GM18508 (cell line): ENCODE results near the gene SUDS3.
"Not testable (repeated sequence)": the region's sequence is repeated elsewhere in the genome, so short reads cannot be mapped to it uniquely, and the experiment has no call there.

Experiments
- ATAC-seq: cut with Tn5 transposase; IDR thresholded peaks from one replicate; pipeline ENCODE4 v1.9.1; 2021; ENCODE audit warnings: moderate number of reproducible peaks; ENCODE audit not compliant: insufficient read depth, unreplicated experiment

Gene SUDS3

DNA sequence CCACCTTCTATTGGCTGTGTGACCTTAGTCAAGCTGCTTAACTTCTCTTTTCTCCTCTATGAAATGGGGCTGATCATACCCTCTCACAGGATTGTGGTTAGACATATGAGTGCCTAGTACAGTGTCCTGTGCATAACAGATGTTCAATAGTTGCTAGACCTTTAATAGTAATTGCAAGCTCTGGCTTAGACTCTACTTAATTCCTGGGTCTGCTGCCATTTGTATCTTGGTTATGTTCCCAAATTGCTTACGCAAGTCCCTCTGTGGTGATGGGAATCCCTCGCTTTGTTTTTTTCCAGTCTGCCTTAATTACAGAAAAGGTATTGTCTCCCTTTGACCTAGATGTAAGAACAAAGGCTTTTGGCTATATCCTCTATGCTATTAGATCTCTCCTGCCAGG is 15.1 kb downstream of the SUDS3 start:
- ATAC-seq = no peak

DNA sequence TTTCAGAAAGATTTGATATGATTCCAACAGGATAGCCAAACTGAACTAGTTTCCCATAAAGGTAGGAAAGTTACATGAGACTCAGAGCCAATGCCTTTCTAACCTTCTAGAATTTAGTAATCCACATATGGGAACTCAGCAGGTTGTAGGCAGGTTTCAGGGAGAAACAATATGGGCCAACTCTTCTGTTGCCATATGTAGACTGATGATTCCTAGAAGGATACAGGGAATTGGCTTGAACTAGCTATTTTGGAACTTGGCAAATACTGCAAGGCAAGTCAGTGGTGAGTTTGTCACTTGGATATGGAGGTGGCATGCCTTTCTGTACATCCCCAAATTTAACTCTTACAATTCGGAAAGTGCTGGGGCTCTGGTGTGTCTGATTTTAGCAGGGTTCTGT is 15.5 kb downstream of the SUDS3 start:
- ATAC-seq = no peak

DNA sequence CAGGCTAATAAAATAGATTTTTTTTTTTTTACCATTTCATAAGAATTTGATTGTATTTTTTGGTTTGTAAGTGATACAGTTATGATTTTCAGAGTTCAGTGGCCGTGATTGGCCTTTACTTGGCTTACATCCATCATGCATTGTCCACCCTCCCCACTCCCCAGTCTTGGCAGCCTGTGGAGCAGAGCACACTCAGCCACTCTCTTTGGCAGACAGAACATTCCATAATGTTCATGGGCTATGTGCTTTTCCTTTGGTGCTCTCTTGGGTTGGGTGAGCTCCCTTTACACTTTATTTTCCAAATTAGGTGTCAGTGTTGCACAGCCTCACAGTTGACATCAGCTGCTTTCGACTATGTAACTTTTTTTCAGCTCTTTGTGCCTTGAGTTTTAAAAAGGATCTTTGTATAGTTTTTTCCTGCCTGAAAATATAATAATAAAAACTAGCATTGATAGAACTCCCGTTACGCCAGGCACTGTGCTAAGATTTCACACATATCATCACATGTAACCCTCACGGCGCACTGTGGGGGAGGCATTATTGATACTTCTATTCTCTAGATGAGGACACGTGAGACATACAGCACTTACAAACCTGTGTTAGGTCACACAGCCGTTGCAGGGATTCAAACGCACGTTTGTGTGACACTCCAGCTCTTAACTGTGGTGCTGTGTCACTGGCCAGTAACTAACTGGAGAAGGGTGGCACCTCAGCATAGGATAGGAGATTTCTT is 21.5 kb downstream of the SUDS3 start:
- ATAC-seq = no peak

DNA sequence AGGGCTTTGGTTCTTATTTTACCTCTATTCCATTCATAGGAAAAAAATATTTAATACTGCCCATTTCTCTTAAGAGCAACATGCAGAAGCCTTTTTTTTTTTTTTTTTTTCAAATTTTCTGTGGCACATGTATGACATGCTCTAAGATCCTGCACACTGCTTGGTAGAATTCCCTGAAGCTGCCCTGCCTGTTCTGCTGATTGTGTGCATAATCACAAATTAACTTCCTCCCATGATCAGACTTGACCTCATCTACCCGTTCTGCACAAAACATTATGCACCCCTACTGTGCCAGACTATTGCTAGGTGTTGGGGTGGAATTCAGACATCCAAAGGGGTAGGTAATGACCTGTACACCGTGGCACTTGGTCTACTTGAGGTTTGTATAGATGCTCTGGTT is 22.2 kb downstream of the SUDS3 start:
- ATAC-seq = no peak

DNA sequence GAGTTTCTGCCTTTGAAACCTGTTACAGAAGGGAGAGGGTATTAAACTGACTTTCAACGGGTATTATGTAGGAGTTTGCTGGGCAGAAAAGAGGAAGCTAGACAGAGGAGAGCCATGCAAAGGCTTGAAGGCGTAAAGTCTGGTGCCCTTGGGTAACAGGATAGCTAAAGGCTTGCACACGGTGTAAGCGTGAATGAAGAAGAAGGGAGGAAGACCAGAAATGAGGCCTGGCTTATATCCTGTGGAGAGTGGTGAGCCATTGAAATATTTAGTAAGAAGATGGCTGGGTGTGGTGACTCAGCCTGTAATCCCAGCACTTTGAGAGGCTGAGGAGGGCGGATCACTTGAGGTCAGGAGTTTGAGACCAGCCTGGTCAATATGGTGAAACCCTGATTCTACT is 22.6 kb downstream of the SUDS3 start:
- ATAC-seq = no peak

DNA sequence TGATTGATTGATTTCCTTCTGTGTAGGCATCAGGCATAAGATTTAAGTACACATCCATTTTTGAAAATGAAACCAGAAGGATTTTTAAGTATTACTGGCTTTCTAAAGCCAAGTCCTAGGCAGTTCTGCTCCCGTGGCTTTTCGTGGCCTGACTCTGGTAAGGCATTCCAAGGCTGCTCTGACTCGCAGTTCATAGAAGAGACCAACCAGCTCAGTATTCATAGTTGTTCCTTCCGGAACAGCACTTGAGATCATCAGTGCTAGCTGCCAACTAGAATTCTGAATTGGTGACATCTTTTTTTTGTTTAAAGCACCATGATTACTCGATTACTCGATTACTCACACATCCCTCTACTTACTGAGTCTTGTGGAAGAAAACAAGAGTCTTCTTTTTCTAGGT is 25.9 kb downstream of the SUDS3 start:
- no peak for ATAC-seq

DNA sequence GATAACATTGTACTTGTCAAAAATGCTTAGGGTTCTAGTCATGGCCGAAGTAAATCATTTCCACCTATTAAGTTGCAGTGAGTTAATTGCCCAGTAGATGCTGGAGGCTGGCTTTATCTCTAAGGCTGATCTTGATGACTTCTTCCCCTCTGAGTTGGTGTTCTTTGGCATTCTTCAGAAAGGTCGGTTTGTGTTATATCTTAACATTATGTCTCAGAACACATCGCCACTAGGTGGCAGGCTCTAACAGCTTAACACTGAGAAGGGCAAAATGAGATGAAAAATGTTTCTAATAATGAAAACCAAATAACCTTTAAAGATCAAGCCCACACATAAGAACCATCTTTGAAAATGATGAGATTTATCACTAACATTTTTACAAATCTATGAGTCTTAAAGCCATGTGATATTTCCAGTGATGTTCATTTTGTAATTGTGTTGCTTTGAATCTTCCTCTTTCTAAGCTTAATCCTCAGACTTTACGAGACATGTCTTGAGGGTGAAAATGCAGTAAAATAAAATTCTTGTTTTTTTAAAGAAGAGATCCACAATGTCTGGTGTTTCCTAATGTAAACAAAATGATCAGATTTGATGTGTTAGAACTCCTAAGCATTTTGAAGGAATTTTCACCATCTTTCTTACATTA is 28.6 kb downstream of the SUDS3 start:
- ATAC-seq = no peak

DNA sequence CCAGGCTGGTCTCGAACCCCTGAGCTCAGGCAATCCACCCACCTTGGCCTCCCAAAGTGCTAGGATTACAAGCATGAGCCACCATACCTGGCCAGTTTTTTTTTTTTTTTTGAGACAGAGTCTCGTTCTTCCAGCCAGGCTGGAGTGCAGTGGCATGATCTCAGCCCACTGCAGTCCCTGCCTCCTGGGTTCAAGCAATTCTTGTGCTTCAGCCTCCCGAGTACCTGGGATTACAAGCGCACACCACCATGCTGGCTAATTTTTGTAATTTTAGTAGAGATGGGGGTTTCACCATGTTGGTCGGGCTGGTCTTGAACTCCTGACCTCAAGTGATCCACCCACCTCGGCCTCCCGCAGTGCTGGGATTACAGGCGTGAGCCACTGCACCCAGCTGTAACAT is 31.9 kb downstream of the SUDS3 start:
- not testable (repeated sequence) for ATAC-seq

DNA sequence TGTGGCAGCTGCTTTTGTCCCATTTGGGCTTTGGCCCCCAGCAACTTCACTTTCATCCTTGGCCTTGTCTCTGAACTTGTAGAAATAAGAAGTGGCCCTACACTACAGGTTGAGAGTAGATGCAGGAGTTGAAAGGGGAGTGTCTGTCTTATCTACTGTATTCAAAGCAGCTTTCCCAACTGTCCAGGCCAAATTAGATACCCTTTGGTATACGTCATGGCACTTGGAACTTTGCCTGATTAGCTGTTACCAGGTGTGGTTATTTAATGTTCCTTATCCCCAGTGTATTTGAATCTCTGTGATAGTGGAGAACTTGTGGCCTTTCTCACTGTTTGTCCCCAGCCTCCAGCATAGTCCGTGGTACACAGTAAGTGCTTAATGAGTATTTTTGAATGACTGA is 33.5 kb downstream of the SUDS3 start:
- ATAC-seq = no peak

DNA sequence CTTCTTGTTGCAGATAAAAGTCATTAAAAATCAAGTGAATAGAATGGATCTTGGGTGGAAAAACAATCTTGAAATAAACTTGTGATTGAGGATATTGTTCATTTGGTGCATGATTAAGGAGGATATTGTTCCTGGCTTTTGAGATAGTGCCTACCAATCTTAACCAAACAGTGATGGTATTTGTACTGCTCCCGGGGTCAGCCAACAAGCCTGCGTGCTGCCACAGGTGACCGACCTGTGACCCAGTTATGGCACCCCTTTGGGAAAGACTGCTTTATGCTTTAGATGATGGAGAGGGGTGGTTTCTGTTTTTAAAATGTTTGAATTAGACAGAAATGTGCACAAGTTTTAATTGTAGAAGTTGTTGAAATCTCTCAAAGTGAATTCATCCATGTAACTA is 41.6 kb downstream of the SUDS3 start:
- no peak for ATAC-seq

DNA sequence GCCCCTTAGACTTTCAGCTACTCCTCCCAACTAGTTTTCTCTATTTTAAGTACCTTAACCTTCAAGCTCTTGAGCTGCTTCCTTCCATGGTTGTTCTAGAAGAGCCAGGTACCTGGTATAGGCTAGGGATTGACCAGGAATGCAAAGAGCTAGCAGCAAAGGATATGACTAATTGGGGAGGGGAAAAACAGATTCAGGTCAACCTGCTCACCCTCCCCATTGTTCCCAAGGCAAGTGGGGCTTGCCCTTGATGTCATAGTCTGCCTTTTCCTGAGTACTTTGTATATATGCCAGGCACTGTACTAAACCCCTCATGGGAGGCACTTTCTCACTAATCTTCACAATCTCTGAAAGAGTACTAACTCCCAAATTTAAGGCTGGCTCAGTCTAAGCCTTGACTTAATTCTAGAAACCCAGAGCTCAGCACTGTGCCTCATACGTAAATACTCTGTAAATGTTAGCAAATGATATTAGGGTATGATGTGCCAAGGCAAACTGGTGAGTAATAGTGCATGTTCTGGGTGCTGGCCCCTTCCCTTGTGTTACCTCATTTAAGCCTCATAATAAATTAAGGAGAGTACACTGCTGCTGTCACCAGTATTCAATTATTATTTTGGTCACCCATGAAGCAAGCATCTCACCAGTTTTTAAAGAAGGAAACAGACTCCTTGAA is 42.2 kb downstream of the SUDS3 start:
- no peak for ATAC-seq

DNA sequence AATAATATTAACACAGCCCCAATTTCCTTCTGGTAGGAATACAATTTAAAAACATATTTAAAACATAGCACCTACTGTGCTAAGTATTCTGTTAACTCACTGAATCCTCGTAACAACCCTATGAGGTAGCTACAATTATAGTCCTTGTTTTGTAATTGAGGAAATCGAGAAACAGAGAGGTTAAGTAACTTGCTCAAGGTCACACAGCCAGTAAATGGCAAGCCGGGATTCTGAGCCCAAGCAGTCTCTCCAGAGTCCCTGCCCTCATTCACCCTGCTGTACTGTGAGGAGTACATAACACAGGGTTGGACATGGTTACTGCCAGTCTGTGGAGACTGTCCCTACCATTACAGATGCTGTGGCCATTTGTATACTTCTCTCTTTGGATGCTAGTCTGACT is 44.3 kb downstream of the SUDS3 start:
- no peak for ATAC-seq

DNA sequence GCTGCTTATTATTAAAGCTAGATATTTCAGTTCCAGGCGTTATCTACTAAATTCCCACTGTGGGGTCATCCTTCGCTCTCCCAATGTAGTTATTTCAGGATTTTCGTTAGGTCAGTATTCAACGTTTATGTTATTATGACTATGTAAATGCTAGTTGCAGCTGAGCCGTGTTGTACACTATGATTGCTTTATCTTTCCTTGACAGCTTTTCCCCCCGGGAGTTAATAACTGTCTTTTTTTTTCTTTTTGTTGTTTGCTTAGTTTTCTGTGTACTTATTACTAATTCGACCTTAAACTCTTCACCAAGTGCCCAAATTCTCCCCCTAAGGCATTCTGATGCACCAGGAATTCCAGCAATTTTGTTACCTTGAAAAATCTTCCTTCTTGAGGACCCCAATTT is 48.5 kb downstream of the SUDS3 start:
- no peak for ATAC-seq

DNA sequence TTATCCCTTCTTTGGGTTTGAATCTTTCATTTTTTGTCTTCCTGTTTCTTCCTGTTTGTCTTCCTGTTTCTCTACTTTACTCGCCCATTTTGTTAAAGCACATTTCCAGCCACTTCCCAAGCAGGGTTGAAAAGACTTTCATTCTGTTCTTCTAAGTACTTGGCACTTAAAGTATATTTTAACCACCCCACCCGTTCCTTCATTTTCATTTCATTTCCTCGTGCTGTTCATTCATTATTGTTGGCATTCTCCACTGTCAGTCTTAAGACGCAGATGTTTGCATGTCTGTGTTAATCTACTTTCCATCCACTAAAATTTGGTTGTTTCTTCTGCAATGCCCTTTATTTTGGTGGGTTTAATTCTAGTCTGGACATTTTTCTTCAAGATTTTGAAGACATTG is 49.0 kb downstream of the SUDS3 start:
- ATAC-seq = no peak

DNA sequence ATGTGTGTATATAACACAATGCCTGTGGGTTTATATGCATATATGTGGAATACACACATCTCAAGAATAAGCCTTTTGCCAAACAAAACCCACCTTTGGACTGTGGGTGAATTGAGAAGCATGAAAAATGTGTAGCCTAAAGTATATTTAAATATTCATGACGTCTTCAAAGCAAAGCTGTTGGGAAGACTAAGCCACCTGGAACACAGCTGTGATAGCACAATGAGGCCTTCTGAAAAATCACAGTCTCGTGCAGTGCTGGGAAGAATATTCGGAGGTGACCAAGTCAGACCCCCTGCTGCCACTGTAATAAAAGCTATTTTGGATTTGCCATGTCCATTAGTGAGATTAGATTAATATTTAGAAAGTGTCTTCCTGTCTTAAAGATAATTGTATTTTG is 51.5 kb downstream of the SUDS3 start:
- ATAC-seq = no peak

DNA sequence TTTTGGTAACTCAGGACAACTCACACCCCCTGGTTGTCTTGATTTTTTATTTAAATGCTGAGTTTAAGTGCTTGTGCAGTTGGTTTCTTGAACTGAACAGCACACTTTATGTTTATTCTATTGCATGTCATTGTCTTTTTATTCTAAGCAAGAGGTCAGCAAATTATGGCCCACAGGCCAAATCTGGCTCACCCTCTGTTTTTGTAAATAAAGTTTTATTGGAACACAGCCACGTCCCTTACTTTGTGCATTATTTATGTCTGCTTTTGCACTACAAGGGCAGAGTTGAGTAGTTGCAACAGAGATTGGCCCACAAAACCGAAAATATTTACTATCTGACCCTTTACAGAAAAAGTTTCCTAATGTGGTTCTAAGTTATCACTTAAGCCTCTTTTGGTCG is 52.3 kb downstream of the SUDS3 start:
- ATAC-seq = no peak

DNA sequence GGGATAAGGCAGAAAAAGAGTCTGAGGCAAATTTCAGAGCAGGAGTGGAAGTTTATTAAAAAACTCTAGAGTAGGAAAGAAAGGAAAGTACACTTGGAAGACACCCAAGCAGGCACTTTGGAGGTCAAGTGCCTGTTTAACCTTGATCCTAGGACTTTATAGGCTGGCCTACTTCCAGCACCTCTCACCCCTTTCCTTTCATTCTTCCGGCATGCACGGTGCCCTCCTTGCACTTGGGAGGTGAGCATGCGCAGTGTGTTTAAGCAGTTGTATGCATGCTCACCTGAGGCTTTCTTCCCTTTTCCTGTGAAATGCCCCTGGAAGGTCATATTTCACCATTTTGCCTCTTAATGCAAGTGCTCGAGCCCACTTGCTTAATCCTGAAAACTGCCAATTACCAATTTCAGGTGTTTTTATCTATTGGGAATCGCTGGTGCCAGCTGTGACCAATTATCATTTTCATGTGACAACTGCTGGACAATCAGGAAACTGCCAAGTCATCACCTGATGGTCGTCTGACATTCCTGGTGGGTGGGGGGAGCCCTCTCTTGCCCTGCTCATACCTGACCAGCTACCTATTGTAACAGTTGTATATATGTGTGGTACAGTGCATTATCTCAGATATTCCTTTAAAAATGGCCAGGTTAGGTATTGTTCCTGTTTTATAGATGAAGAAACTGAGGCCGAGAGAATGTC is 53.5 kb downstream of the SUDS3 start:
- ATAC-seq = no peak

DNA sequence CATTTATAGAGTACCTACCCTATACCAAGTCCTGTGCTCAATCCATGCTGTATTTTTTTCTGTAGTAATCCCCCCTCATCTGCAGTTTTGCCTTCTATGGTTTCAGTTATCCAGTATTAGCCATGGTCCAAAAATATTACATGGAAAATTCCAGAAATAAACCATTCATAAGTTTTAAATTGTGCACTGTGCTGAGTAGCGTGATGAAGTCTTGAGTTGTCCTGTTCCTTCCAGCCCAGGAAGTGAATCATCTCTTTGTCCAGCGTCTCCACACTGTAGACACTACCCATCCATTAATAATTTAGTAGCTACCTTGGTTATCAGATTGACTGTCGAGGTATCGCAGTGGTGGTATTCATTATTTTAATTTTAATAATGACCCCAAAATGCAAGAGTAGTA is 54.2 kb downstream of the SUDS3 start:
- ATAC-seq = no peak

DNA sequence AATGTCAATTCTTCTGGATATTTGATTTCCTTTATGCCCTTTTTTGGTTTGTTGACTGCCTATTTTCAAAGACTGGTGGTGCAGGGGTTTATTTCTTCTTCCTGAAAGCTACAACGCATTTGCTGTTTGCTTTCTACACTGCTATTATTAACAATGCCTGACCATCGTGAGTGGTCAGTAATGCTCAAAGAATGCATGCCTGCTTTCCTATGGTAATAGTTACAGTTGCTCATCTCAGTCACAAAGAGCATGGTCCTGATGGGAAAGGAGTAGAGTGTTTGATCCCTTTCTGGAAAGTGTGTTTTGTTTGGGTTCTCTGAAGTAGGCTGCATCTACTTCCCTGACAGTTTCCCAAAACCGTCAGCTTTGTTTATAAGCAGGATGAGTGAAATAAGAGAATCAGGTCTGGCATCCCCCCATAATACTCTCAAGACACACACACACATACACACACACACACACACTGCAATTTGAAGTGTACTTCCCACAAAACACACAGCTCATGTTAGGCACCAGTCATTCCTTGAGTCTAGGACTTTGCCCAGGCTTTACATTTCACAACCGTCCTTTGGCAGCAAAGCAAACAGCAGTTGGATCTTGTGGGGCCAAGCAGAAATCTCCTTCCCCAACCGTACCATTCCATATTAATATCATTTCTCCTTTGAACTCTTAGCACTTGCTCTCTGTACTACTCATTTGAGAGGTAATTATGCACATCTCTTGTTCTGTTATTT is 56.6 kb downstream of the SUDS3 start:
- no peak for ATAC-seq

DNA sequence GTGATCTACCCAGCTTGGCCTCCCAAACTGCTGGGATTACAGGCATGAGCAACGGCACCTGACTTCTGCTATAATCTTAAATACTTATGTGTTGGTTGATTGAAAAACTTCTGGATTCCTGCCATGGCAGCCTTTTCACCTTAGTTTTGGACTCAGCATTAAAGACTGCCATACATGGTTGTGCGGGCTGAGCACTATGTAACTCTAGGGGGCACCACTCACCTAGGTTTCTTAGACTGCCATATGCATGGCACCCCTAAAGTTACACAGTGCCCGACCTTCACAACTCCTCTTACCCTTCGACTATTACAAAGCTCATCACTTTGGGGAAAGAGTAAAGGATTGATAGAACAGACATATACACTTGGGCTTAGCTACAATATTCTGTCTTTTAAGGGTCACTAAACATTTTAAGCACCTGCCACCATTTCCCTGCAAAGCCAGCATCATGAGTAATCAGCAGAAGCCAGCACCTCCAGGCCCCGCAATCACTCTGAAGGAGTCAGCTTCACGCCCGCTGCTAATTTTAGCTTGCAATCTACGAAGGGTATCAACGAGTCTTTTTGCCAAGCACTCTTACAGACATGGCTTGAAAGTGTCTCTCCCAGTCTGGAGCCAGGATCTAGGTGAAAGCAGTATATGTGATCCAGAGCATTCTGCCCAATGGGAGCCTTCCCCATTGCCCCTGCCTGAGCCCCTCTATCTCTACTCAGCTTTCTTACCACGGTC is 59.8 kb downstream of the SUDS3 start:
- no peak for ATAC-seq
